ENCODE data around the gene MAPK1IP1L. TPM values are rescaled to one million over a fixed set of nuclear protein-coding genes. Genes with fewer than 3 reads are reported as not detected.
A peak's percentile ranks its signal among the peaks of the same experiment; 100 is the strongest.
"Not testable (repeated sequence)": the region's sequence is repeated elsewhere in the genome, so short reads cannot be mapped to it uniquely, and the experiment has no call there.

The MAPK1IP1L gene
- total RNA-seq (2014; rRNA removed; shearing (Covaris generic); ENCODE audit: low replicate concordance): 14.8 and 15.0 TPM in 2 replicates

DNA sequence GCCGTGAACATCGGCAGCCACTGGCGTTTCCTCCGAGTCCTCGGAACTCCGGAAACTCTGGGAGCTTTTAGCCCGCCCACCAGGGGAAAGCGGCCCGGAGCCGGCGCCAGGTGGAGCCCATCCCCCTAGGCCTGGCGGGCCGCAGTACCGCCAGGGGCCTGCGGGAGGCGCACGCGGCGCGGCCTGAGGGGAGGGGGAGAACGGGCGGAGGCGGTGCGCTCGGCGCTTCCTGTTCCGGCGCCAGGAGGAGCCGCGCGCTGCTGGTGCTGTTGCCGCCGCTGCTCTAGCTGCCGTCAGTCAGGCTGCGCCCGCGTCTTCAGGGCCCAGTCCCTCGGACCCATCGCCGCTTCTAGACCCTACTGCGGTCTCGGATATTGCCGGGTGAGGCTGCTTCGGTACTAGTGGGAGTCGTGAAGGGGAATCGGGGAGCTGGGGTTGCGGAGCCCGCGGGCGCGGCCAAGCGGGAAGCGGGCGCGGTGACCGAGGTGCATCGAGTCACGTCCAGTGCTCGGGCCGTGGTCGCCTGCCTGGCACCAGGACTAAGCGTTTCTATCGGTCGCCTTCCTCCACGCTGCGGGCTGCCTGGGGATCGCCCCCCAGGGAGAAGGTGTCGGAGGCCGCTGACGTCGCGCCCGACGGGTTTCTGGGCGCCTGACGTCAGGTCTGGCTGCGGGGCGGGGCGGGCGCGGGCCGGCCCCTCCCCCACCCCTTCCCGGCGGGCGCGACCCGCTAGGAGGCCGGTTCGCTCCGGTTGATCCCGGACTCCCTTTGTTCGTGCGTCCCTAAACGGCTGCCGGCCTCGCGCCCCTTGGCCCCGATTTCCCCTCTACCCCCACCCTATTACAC is at the start of gene MAPK1IP1L:
MAPK1IP1L (plus strand) TSS at position 225 of the 846 bp plus-strand sequence. CDS start 10,037 bp downstream, outside the sequence.
- peak within 1 kb of the TSS; percentile 99 for H3K4me3 ChIP-seq
- peak; percentile 76 for DNase-seq
- H3K36me3 ChIP-seq: peaks cover 35% of the 10 kb centered on the region
- no peaks in the 10 kb centered on the region for H3K27me3 ChIP-seq
- H3K9me3 ChIP-seq: no peaks in the 10 kb centered on the region

DNA sequence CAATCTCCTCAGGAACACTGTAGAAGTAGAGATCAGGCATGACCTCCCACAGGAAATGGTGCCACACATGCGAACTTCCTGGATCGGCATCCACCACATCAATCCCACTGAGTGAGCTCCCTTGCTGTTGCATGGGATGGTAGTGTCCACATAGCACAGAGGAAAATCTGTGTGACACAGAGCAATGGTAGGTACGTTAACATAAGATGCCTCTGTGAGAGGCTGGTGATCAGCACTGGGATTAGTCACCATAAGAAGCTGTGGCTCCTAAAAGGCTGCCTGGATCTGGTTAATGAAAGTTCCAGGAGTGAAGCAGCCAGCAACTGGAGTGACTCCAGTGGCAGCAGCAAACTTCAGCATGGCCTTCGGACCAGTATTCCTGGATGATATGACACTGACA is 46.4 kb upstream of the MAPK1IP1L start:
- DNase-seq: no peak
- peaks cover 5% of the 10 kb centered on the region for H3K36me3 ChIP-seq
- H3K27me3 ChIP-seq: no peaks in the 10 kb centered on the region
- no peak overlapping the region for H3K4me3 ChIP-seq
- no peaks in the 10 kb centered on the region for H3K9me3 ChIP-seq

DNA sequence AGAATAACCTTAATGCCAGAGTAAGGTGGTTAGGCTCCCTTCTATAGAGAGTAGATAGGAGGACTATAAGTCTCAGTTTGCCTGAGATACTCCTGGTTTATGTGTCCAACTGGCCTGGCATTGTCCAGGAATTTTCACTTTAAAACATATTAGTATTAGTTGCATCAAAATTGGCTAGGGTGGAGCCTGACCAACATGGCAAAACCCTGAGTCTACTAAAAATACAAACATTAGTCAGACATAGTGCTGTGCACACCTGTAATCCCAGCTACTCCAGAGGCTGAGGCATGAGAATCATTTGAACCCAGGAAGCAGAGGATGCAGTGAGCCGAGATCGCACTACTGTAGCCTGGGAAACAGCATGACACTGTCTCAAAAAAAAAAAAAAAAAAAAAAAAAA is 36.4 kb upstream of the MAPK1IP1L start:
- H3K27me3 ChIP-seq: no peaks in the 10 kb centered on the region
- H3K36me3 ChIP-seq: 0 out of 2 replicates have a peak, but pooled peaks cover 4% of the 10 kb centered on the region
- no peak overlapping the region for H3K4me3 ChIP-seq
- no peaks in the 10 kb centered on the region for H3K9me3 ChIP-seq
- no peak for DNase-seq

DNA sequence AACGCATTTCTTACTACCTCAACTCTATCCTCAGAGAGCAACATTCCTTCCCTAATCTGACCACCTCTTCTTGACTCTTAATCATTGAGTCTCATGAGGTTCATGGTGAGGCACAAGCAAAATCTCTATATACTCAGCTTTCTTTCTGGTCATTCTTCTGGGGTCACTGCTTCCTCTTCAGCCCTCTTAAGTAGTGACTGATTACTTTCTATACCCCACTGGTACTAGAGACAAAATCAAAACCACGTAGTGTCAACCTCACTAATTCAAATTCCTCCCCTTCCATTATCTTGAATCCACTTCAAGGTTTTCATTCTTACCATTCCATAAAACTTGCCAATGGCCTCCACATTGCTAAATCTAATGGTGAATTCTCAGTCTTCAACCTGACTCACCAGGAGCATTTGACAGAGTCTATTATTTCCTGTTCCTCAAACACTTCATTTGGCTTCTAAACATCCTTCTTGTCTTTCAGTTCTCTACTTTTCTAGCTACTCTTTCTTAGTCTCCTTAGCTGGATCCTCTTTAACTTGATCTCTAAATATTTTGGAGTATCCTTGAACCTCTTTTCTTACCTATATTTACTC is 31.4 kb upstream of the MAPK1IP1L start:
- Histone ChIP-seq H3K4me3 (no peak overlapping the region), H3K36me3 (no peaks in the 10 kb centered on the region; the same call in 1 of the 2 replicates), H3K27me3 (no peaks in the 10 kb centered on the region), H3K9me3 (no peaks in the 10 kb centered on the region)
- no peak for DNase-seq

DNA sequence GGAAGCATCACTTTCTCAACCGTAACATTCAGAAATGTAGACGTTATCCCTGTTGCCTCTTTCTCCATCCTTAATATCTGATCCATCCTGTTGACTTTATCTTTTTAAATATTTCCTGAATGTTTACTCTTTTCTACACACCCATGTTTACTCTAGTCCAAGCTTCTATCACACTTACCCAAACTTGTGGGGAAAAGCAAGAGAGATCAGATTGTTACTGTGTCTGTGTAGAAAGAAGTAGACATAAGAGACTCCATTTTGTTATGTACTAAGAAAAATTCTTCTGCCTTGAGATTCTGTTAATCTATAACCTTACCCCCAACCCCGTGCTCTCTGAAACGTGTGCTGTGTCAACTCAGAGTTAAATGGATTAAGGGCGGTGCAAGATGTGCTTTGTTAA is 27.1 kb upstream of the MAPK1IP1L start:
- H3K9me3 ChIP-seq, H3K4me3 ChIP-seq, H3K36me3 ChIP-seq, DNase-seq, H3K27me3 ChIP-seq: not testable (repeated sequence)

DNA sequence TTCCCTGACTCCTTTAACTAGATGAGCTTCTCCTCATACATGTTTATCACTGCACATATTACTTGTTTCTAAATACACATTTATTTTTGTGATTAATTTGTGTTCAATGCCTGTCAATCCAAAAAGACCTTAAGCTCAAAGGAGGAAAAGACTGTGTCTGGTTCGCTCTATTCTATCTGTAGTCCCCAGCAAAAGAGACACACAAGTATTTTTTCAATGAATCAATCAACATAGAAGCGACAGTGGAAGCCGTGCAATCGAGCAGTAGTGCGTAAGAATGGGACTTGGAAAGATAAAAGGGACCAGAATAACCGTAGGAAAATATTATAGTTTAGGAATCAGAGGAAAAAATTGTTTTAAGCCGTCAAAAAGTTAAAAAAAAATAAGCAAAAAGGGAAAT is 25.5 kb upstream of the MAPK1IP1L start:
- H3K36me3 ChIP-seq: no peaks in the 10 kb centered on the region; the same call in 1 of the 2 replicates
- H3K27me3 ChIP-seq: no peaks in the 10 kb centered on the region
- no peaks in the 10 kb centered on the region for H3K9me3 ChIP-seq
- H3K4me3 ChIP-seq: peak overlapping the region; percentile 84
- DNase-seq: no peak

DNA sequence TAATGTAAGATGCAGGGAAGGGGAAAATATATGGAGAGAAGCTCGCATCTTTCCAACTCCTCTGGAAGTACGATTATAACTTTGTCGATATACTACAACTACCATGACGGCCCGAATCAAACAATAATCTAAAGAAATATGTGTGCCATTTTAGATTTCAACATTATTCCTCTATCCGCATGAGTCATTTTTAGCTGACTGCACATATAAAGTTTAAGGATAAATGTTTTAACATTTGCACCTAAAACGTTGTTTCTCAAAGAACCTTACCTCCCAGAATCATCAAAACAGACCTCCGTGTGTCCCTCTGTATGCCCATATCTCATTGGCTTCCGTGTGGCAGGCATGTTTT is 25.0 kb upstream of the MAPK1IP1L start:
- no peaks in the 10 kb centered on the region for H3K27me3 ChIP-seq

DNA sequence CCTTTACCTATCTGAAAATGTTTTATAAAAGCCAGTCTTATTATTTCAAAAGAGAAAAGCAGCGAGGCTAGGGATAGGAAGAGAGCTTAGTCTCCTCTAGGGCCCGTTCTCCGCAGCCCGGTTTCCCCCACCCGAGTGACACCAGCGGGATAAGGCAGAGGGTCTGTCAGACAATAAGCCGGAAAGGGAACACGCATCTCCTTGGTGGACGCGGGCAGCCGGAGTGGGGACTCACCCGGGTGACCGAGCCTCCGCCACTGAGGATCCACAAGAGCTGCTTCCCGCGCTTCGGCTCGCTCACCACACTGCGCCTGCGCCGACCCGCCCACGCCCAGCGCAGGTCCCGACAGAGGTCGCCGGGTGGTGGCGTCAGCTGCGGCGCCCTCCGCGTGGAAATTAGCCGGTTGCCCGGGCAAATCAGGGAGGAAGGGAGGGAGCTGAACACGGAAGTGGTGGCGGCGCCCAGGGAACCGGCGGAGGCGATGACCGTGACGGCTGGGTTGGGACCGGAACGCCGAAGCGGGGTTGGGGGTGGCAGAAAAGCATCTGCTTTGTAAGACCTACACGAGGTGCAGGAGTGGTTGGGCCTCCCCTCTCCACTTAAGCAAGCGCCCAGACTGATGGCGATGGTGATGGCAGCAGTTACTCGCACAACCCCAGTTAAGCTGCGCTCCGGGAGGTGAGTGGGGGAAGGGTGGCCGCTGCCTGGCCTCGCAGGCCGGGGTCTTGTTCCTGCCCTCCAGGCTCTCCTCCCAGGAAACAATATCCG is 24.5 kb upstream of the MAPK1IP1L start, which contains the start of the genes SOCS4 and WDHD1:
SOCS4 (plus strand) TSS at position 444 of the 769 bp plus-strand sequence. CDS start 15,806 bp downstream, outside the sequence.
WDHD1 (minus strand) TSS at position 307 of the 769 bp plus-strand sequence. CDS start 312 bp downstream, outside the sequence.
- H3K9me3 ChIP-seq: no peaks in the 10 kb centered on the region
- H3K36me3 ChIP-seq: peaks cover under 1% of the 10 kb centered on the region; the same call in 1 of the 2 replicates
- DNase-seq: peak; percentile 92
- H3K27me3 ChIP-seq: no peaks in the 10 kb centered on the region
- peak within 1 kb of the TSS; percentile 84 for H3K4me3 ChIP-seq

More for the DNA sequence above, 25.0 kb upstream of the MAPK1IP1L start:
- H3K36me3 ChIP-seq: no peaks in the 10 kb centered on the region; the same call in 1 of the 2 replicates
- H3K9me3 ChIP-seq: no peaks in the 10 kb centered on the region
- DNase-seq: no peak
- H3K4me3 ChIP-seq: peak overlapping the region; percentile 84

DNA sequence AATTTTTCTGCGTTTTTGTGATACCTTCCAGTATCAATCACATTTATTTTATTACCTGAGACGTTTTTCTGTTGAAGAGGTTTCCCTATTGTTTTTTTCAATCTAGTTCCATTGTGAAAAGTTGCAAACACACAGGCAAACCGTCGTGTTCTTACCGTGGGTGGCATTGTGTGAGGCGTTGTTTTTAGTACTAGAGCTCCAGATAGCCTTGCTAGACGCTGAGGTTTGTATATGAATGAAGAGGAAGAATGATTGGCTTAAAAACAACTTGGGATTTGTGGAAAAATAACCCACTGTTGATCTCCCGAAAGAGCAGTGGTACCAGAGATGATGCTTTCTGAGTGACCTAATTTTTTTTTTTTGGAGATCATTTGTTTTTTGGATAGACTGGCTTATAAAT is 23.4 kb upstream of the MAPK1IP1L start:
- Histone ChIP-seq H3K27me3 (no peaks in the 10 kb centered on the region), H3K4me3 (peak overlapping the region; percentile 84), H3K36me3 (peaks cover 3% of the 10 kb centered on the region; the same call in 1 of the 2 replicates), H3K9me3 (no peaks in the 10 kb centered on the region)
- no peak for DNase-seq

DNA sequence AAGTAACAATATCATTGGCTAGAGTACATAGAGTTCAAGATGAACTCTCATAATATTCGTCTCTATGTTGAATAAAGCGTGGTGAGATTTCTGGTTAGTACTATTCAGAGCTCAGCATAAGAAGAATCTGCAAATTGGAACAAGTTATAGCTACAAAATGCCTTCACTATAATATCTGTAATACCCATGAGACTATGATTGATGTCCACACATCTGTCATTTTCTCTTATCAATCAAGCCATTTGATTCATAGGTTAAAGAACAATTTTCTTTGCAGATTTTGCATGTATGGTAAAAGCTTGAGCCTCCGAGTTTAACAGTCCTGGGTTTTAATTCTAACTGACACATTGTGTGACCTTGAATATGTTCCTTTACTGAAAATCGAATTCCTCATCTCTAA is 23.0 kb upstream of the MAPK1IP1L start:
- no peak for DNase-seq
- Histone ChIP-seq H3K27me3 (no peaks in the 10 kb centered on the region), H3K9me3 (no peaks in the 10 kb centered on the region), H3K4me3 (peak overlapping the region; percentile 84), H3K36me3 (peaks cover 5% of the 10 kb centered on the region)

DNA sequence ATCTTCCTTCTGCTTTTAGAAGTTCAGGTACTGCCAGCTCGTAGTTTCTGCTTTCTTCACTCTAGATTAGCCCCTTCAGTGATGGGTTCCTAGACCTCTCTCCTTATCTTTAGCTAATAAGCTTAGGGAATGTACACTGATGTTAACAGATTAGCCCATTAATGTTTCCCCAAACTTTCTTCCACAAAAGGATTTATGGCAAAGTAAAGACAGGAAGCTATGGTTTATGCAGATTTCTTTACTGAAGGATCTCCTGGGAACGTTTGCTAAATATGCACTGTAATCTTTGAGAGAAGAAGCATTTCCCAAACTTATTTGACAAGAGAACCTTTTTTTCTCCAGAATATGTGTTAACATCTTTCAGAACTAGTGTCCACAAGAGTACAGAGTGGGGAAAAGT is 20.3 kb upstream of the MAPK1IP1L start:
- DNase-seq: no peak
- Histone ChIP-seq H3K9me3 (no peaks in the 10 kb centered on the region), H3K36me3 (peaks cover 12% of the 10 kb centered on the region), H3K27me3 (no peaks in the 10 kb centered on the region), H3K4me3 (no peak overlapping the region)

DNA sequence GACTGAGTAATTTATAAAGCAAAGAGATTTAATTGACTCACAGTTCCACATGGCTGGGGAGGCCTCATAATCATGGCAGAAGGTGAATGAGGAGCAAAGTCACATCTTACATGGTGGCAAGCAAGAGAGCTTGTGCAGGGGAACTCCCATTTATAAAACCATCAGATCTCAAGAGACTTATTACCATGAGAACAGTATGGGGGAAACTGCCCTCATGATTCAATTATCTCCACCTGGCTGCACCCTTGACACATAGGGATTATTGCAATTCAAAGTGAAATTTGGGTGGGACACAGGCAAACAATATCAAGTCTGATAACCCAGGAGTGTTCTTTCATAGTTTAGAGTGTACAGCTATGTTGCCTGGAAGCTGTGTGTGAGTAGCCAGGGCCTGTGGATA is 13.5 kb upstream of the MAPK1IP1L start:
- not testable (repeated sequence) for H3K27me3 ChIP-seq, H3K4me3 ChIP-seq, DNase-seq, H3K9me3 ChIP-seq
- H3K36me3 ChIP-seq: peaks cover 17% of the 10 kb centered on the region

DNA sequence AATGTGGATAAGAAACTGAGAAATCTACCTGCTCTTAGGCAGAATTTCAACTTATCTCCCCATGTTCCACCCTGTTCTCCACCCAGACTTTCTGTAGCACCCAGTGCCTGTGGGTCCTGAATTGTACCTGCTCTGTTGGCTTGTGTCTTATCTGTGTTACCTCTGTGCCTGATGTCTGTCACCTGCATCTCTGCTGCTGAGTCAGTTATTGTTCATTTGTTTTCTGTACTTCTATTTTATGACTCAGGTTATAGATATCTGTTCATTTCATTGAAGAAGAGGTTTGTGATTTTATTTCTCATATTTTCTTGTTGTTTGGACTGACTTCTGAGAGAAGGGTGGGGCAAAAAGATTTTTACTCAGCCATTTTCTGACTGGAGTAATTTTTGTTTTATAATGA is 12.7 kb upstream of the MAPK1IP1L start:
- Histone ChIP-seq H3K9me3 (no peaks in the 10 kb centered on the region), H3K27me3 (no peaks in the 10 kb centered on the region), H3K36me3 (peaks cover 19% of the 10 kb centered on the region), H3K4me3 (no peak overlapping the region)
- DNase-seq: no peak

DNA sequence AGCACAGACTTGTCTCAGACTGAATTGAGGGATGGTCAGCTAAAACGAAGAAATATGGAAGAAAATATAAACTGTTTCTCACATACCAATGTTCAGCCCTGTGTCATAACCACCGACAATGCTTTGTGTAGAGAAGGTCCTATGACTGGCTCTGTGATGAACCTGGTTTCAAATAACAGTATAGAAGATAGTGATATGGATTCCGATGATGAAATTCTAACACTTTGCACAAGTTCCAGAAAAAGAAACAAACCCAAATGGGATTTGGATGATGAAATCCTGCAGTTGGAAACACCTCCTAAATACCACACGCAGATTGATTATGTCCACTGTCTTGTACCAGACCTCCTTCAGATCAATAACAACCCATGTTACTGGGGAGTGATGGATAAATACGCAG is 7.9 kb upstream of the MAPK1IP1L start:
- Histone ChIP-seq H3K36me3 (peaks cover 13% of the 10 kb centered on the region), H3K9me3 (no peaks in the 10 kb centered on the region)
- no peak for DNase-seq

DNA sequence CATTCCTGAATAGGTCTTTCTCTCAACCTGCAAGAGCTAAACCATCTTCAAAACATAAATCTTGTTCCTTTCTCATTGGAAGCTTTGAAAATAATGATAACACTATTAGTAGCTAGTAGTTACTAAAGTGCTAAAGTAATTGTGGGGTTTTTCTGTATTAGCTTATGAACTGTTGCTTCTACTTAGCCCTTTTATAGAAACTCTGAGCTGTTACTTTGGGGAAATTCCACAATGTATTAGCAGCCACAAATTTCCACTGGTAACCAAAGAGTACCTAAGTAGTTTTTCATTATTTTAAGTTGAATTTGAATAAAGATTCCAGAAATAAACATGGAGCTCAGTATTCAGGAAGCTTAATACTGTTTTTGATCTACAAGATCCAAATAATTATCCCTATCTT is 6.4 kb upstream of the MAPK1IP1L start:
- DNase-seq: no peak
- H3K36me3 ChIP-seq: peaks cover 13% of the 10 kb centered on the region
- no peaks in the 10 kb centered on the region for H3K27me3 ChIP-seq
- no peaks in the 10 kb centered on the region for H3K9me3 ChIP-seq
- no peak overlapping the region for H3K4me3 ChIP-seq

More for the DNA sequence above, 7.9 kb upstream of the MAPK1IP1L start:
- H3K27me3 ChIP-seq: no peaks in the 10 kb centered on the region
- no peak overlapping the region for H3K4me3 ChIP-seq

DNA sequence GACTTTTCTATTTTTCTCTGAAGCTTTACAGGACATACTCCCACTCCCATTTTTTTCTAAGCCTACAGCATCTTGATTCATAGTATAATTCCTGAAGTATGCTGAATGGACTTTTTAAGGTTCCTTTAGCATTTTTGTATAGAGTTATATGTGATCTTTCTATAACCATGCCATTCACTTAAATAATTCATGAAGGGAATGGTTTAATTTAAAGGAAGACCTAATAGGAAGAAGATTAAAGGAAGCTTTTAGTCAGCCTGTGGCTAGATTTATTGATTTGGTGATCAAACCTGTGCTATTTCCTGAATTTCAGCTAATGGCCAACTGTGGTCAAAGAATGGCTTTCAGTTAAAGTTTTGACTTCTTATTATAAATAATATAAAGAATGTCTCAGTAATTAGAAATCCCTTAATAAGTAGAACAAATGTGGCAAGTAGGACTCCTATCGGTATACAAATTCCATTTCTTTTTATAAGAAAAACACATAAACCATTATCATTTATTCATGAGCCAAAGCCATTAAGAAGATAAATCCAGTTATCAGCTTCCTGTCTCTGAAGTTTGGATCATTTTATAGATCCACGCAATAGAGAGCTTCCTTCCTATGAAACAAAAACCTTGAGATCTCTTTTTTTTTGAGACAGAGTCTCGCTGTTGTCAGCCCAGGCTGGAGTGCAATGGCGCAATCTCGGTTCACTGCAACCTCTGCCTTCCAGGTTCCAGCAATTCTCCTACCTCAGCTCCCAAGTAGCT is 4.0 kb upstream of the MAPK1IP1L start:
- Histone ChIP-seq H3K36me3 (peaks cover 10% of the 10 kb centered on the region), H3K27me3 (no peaks in the 10 kb centered on the region), H3K4me3 (no peak overlapping the region), H3K9me3 (no peaks in the 10 kb centered on the region)
- no peak for DNase-seq
